GM12891 (cell line): Measurements from ENCODE around the gene SMARCAD1.

ENCODE experiments used
- POLR2A ChIP-seq: IDR thresholded peaks from 2 replicates; pipeline ENCODE4 v1.6.1; 2011; ENCODE audit warnings: low read depth, low read length, control low read depth
- POLR2AphosphoS5 ChIP-seq: IDR thresholded peaks from 2 replicates; pipeline ENCODE4 v1.6.1; 2011; ENCODE audit warnings: low read depth, low read length, control low read depth
- POU2F2 ChIP-seq: IDR thresholded peaks from 2 replicates; pipeline ENCODE4 v1.6.1; 2011; ENCODE audit warnings: low read depth, mild to moderate bottlenecking, control low read depth, low read length, moderate library complexity
- TAF1 ChIP-seq: IDR thresholded peaks from 2 replicates; pipeline ENCODE4 v1.6.1; 2011; ENCODE audit warnings: low read depth, low read length, control low read depth

- TF ChIP-seq POLR2AphosphoS5 (no peak), POLR2A (no peak), TAF1 (no peak), POU2F2 (no peak)
Measured at GRCh38 chr4:94237271-94237670, 29.6 kb downstream of the SMARCAD1 start.
